A172 (cell line): ENCODE results near the gene DCC. TPM values are rescaled to one million over a fixed set of nuclear protein-coding genes. Genes with fewer than 3 reads are reported as not detected.

ENCODE experiments used
- DNase-seq: peaks from one replicate; pipeline ENCODE4 v3.0.0-alpha.2; 2015; ENCODE audit warnings: low spot score
- total RNA-seq: library from RNA; depleted of rRNA; stranded (reverse); fragments of >200 nt; shearing (Covaris generic); gene quantifications from 2 replicates; pipeline ENCODE4 v1.2.3, GENCODE V29; 2014; rRNA removed

Gene DCC
- total RNA-seq, result 0.03 and 0.24 TPM in 2 replicates

- peak; percentile 5 for DNase-seq
These were observed at the start of gene DCC for GRCh38 chr18:52339891-52340371. Gene DCC, plus strand, starts transcription at chr18:52340197. Its CDS starts 591 bp downstream, at chr18:52340788.

DNA sequence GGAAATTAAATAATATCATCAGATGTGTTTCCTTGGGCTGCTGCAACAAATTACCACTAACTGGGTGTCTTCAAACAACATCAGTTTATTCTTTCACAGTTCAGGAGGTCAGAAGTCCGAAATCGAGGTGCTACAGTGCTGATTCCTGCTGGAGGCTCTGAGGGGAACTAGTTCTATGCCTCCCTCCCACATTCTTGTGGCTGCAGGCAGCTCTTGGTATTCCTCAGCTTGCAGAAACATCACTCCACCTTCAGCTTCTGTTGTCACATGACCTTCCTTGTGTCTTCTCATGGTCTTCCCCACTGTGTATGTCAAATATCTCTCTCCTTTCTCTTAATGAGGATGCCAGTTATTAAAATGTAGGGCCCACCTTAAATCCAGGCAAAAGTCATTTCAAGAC is 29.3 kb upstream of the DCC start:
- no peak for DNase-seq

DNA sequence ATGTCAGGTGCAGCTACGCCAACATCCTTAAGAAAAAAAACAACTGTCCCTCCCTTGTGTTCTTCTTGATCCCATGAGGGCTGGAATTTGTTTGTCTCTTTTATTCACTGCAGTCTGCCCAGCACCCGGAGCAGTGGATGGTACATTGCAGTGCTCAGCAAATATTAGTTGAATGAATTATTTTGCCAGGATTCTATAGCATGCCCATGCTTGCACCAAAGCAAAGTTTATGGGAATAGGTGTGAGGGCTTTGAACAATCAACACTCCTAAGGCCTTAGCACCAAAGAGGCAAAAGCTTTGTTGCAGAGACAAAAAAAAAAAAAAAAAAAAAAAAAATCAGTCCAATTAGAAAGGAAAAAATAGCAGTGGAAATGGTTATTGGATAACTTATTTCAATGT is 28.7 kb upstream of the DCC start:
- no peak for DNase-seq

DNA sequence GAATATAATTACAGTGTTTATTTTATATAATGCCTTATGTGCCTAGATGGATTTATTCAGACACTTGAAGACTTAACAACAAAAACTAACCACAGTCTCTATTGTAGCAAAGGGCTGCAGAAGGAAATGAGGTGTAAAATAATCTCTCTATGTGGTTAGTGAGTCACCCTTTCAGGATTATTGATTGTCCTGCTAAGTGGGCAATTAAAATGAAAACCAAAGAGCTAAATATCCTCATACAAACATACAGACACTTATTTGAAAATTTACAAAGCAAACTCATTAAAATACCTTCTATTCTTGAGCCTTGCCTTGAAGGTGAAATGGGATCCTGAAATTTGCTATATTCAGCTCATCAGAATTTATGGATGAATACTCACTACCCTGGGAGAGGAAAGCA is 27.7 kb upstream of the DCC start:
- peak; percentile 31 for DNase-seq

GRCh38 chr18:52313213-52313612 is 26.8 kb upstream of the DCC start:
- no peak for DNase-seq

GRCh38 chr18:52319424-52319983 is 20.5 kb upstream of the DCC start:
- no peak for DNase-seq

- no peak for DNase-seq
These were observed 17.7 kb upstream of the DCC start for GRCh38 chr18:52322307-52322706.

GRCh38 chr18:52323802-52324201 is 16.2 kb upstream of the DCC start:
- no peak for DNase-seq

GRCh38 chr18:52325997-52326396 is 14.0 kb upstream of the DCC start:
- peak; percentile 10 for DNase-seq

GRCh38 chr18:52333860-52334259 is 6.1 kb upstream of the DCC start:
- no peak for DNase-seq

- DNase-seq, result no peak
These were observed 5.7 kb upstream of the DCC start for GRCh38 chr18:52334307-52334706.

DNA sequence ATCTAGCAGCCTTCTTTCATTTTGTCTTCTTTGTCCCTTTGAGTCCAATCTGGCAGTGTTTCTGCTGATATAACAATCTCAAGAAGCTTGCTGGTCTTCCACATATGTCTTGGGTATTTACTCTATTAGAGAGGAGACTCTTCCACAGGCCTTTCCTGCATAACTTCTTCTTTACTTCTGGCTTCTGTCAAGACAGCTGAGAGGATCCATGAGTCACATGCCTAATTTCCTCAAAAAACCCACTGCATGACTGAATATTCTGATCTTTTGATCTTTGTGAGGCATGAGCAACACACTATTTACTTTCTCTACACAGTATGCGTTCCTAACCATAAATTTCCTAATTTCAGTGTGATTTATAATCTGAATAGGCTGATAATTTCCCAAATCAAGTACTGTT is 5.1 kb upstream of the DCC start:
- no peak for DNase-seq

- no peak for DNase-seq
These were observed 2.7 kb upstream of the DCC start for GRCh38 chr18:52337276-52337675.

GRCh38 chr18:52340406-52341102 is 557 bp downstream of the DCC start:
- DNase-seq, result no peak

- no peak for DNase-seq
These were observed 1.1 kb downstream of the DCC start for GRCh38 chr18:52341103-52341432.

DNA sequence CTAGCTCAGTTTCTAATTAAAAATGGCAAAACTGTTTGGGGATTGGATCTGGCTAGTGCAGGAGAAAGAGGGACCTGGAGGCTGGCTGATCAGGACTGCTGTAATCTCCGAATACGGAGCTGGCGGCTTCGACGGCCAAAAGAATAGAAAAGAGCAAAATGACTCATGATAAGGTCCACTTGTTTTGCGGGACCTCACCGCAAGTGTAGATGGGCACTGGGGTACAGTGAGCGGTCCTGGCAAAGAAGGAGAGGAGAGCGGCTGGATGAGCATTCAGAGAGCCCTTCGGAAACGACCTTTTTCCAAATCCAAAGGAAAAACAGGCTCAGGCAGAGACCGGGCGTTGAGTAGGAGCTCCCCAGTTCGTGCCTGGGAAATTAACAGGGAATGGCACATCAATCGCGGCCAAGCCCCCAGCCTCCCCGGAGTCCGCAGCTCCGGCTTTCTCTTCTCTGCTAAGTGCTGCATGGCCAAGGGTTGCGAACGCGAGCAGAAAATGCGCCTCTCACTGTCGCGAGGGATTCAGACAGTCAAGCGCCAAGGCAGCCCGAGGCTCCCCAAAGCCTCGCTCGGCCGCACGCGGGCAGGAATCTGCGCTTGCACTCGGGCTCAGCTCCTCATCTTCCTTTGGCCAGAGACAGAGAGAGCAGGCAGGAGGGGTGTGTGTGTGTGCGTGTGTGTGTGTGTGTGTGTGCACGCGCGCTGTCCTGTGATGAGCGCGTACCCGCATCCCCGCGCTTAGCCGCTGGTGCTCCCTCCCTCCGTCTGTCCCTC is 1.8 kb downstream of the DCC start:
- no peak for DNase-seq

DNA sequence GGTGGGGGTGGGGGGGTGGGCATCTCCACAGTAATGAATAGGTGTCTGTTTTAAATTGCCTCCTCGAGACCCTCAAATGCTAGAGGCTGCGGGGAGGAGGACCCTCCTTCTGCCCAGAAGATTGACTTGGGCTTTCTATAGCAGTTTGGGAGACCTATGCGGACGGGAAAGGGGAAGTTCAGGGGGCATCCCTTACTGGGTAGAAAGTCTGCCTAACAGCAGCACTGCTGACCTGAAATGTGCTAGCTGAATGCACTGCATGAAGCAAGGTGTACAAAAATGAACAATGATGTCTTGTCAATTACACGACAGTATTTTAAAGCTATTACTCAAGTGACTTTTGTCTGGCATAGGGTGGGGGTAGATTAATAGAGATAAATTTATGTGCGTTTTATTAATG is 2.5 kb downstream of the DCC start:
- DNase-seq, result no peak

- no peak for DNase-seq
These were observed 3.1 kb downstream of the DCC start for GRCh38 chr18:52343138-52343537.

- DNase-seq, result no peak
These were observed 3.8 kb downstream of the DCC start for GRCh38 chr18:52343731-52344340.

- DNase-seq, result no peak
These were observed 4.9 kb downstream of the DCC start for GRCh38 chr18:52344881-52345280.

GRCh38 chr18:52345428-52345827 is 5.4 kb downstream of the DCC start:
- DNase-seq, result no peak

- DNase-seq, result no peak
These were observed 8.2 kb downstream of the DCC start for GRCh38 chr18:52348209-52348608.

DNA sequence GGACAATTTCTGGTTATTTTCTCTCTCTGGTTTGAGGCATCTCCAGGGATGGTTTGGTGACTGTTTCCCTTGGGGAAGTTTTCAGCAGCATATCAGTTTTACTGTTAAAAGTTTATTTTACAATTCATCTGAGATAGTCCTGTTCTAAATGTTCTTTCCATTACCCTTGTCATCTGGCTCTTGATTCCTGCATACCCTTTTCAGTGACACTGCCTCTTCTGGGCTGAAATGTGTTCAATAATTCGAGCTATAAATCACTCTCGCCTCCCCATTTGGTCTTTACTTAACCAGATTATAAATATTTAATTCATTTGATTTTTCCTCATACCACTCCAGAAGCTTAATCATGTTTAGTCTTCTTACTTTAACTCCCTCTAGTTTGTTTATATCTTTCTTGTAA is 9.5 kb downstream of the DCC start:
- no peak for DNase-seq
